ENCODE measurements around the gene CHMP4A. TPM values are rescaled to one million over a fixed set of nuclear protein-coding genes. Genes with fewer than 3 reads are reported as not detected.

The CHMP4A gene
- total and polyA plus RNA-seq, 2 of the 13 experiments (the other 11 are each of a cell fraction or from before 2014, with no cell fraction given): 83.6 to 113 TPM

DNA sequence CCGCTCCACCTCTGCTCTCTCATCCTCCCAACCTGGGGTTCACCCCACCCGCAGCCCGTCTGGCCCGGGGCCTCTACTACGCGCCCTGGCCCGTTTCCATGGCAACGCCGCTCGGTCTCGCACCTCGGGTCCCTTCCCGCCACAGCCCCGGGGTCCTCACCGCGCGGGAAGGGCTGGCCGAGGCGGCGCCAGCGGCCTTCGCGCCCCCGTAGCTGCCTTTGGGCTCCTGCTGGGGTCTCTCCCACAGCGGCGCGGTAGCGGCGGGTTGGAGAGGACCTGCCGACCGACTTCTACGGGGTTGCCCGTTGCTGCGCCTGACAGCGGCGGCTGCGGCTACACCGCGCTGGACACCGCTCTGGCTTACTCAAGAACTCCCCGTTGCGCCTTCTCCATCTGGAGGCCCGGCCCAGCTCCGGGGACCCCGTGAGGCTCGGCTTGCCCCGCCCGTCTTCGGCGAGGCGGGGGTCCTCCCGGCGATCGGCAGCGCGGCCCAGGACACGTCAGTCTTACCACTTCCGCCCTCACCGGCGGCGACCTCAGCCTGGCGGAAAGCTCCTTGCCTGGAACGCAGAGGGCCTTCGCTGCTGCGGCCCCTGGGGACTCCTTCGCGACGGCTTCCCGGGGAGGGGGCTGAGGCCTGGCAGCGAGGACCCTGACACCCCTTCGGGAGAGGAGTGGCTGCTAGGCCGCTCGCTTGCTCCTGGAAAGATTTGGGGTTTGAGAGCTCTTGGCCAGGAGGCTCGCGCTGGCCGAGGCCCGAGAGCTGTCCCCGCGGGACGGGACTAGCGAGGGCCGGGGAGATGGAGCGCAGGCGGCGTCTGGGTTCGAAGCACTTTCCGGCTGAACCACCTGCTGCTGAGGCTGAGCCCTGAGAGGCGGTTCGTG, 17.9 kb downstream of the CHMP4A start, which contains the start of gene TM9SF1 (continued):
- TF ChIP-seq ZNF34 (CRISPR knock-in tag; IDR thresholded peaks at IDR 0.05; ENCODE audit: borderline replicate concordance) (peak; percentile 92), ZNF143 (CRISPR knock-in tag; IDR thresholded peaks at IDR 0.05) (peak; percentile 82), ZNF713 (CRISPR knock-in tag; IDR thresholded peaks at IDR 0.05) (peak; percentile 100), ZNF557 (CRISPR knock-in tag; IDR thresholded peaks at IDR 0.05) (peak; percentile 36; the same call in 1 of the 2 replicates), ZFP36 (IDR thresholded peaks at IDR 0.05; ENCODE audit: borderline replicate concordance, low read depth, low read length, partially characterized antibody) (no peak), FIP1L1 (IDR thresholded peaks at IDR 0.05; ENCODE audit: borderline replicate concordance, insufficient read depth, low read depth, low read length) (no peak; the same call in 1 of the 2 replicates), ZSCAN25 (CRISPR knock-in tag; IDR thresholded peaks at IDR 0.05) (peak; percentile 81), SRF (IDR thresholded peaks at IDR 0.05; ENCODE audit: low read depth, low read length) (peak; percentile 66; the same call in 1 of the 2 replicates), NFIC (IDR thresholded peaks at IDR 0.05; ENCODE audit: low read length) (no peak), ZNF234 (CRISPR knock-in tag; conservative IDR thresholded peaks at IDR 0.05) (peak; percentile 99), ZNF83 (CRISPR knock-in tag; IDR thresholded peaks at IDR 0.05; ENCODE audit: borderline replicate concordance) (peak; percentile 91), MAF1 (CRISPR knock-in tag; IDR thresholded peaks at IDR 0.05; ENCODE audit: borderline replicate concordance) (peak; percentile 90), FOXO1 (CRISPR knock-in tag; IDR thresholded peaks at IDR 0.05) (peak; percentile 78), SIN3B (IDR thresholded peaks at IDR 0.05; ENCODE audit: low read length) (peak; percentile 79), ZNF839 (CRISPR knock-in tag; IDR thresholded peaks at IDR 0.05; ENCODE audit: borderline replicate concordance) (peak; percentile 100), GTF3A (CRISPR knock-in tag; conservative IDR thresholded peaks at IDR 0.05) (peak; percentile 99), STAT5B (CRISPR knock-in tag; IDR thresholded peaks at IDR 0.05) (peak; percentile 72; the same call in 1 of the 2 replicates), ZNF263 (CRISPR knock-in tag; IDR thresholded peaks at IDR 0.05) (peak; percentile 80), SNAPC2 (CRISPR knock-in tag; IDR thresholded peaks at IDR 0.05) (peak; percentile 99), ZNF709 (CRISPR knock-in tag; IDR thresholded peaks at IDR 0.05) (peak; percentile 99), SMARCC2 (IDR thresholded peaks at IDR 0.05) (no peak)
- TF ChIP-seq, protein P1, sequence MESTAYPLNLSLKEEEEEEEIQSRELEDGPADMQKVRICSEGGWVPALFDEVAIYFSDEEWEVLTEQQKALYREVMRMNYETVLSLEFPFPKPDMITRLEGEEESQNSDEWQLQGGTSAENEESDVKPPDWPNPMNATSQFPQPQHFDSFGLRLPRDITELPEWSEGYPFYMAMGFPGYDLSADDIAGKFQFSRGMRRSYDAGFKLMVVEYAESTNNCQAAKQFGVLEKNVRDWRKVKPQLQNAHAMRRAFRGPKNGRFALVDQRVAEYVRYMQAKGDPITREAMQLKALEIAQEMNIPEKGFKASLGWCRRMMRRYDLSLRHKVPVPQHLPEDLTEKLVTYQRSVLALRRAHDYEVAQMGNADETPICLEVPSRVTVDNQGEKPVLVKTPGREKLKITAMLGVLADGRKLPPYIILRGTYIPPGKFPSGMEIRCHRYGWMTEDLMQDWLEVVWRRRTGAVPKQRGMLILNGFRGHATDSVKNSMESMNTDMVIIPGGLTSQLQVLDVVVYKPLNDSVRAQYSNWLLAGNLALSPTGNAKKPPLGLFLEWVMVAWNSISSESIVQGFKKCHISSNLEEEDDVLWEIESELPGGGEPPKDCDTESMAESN (CRISPR knock-in tag; conservative IDR thresholded peaks at IDR 0.05): peak; percentile 99
- TF ChIP-seq, protein P2, sequence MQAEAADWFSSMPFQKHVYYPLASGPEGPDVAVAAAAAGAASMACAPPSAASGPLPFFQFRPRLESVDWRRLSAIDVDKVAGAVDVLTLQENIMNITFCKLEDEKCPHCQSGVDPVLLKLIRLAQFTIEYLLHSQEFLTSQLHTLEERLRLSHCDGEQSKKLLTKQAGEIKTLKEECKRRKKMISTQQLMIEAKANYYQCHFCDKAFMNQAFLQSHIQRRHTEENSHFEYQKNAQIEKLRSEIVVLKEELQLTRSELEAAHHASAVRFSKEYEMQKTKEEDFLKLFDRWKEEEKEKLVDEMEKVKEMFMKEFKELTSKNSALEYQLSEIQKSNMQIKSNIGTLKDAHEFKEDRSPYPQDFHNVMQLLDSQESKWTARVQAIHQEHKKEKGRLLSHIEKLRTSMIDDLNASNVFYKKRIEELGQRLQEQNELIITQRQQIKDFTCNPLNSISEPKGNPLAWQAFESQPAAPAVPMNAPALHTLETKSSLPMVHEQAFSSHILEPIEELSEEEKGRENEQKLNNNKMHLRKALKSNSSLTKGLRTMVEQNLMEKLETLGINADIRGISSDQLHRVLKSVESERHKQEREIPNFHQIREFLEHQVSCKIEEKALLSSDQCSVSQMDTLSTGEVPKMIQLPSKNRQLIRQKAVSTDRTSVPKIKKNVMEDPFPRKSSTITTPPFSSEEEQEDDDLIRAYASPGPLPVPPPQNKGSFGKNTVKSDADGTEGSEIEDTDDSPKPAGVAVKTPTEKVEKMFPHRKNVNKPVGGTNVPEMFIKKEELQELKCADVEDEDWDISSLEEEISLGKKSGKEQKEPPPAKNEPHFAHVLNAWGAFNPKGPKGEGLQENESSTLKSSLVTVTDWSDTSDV (CRISPR knock-in tag; IDR thresholded peaks at IDR 0.05): peak; percentile 99
- TF ChIP-seq, protein P3, sequence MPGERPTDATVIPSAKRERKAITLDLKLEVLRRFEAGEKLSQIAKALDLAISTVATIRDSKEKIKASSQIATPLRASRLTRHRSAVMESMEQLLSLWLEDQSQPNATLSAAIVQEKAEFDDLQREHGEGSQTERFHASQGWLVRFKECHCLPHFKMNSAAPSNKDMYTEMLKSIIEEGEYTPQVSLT (CRISPR knock-in tag; IDR thresholded peaks at IDR 0.05; ENCODE audit: borderline replicate concordance, low read depth): no peak
- TF ChIP-seq, protein P4, sequence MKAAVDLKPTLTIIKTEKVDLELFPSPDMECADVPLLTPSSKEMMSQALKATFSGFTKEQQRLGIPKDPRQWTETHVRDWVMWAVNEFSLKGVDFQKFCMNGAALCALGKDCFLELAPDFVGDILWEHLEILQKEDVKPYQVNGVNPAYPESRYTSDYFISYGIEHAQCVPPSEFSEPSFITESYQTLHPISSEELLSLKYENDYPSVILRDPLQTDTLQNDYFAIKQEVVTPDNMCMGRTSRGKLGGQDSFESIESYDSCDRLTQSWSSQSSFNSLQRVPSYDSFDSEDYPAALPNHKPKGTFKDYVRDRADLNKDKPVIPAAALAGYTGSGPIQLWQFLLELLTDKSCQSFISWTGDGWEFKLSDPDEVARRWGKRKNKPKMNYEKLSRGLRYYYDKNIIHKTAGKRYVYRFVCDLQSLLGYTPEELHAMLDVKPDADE (CRISPR knock-in tag; IDR thresholded peaks at IDR 0.05): peak; percentile 98

All from HepG2 (cell line).